Type B pancreatic cell (in vitro differentiated cells): ENCODE data around the gene GPM6B. TPM values are rescaled to one million over a fixed set of nuclear protein-coding genes. Genes with fewer than 3 reads are reported as not detected.

Experiments used
- DNase-seq: peaks from one replicate; pipeline ENCODE4 v3.0.0; 2021; ENCODE audit warnings: mixed read lengths; ENCODE audit not compliant: unreplicated experiment; ENCODE audit errors: extremely low spot score
- H3K27ac Mint-ChIP-seq: 2 replicates; pipeline ENCODE4 v1.8.0; 2021; ENCODE audit warnings: mild to moderate bottlenecking, mixed read lengths
- H3K27me3 Mint-ChIP-seq: 2 replicates; pipeline ENCODE4 v1.8.0; 2021; ENCODE audit warnings: mixed read lengths
- H3K36me3 Mint-ChIP-seq: 2 replicates; pipeline ENCODE4 v1.8.0; 2021; ENCODE audit warnings: mixed read lengths
- H3K4me1 Mint-ChIP-seq: one replicate; pipeline ENCODE4 v1.8.0; 2021; ENCODE audit warnings: mixed read lengths; ENCODE audit not compliant: unreplicated experiment
- H3K4me3 Mint-ChIP-seq: 2 replicates; pipeline ENCODE4 v1.8.0; 2021; ENCODE audit warnings: mild to moderate bottlenecking, mixed read lengths
- H3K9me3 Mint-ChIP-seq: 2 replicates; pipeline ENCODE4 v1.8.0; 2021; ENCODE audit warnings: mixed read lengths
- CTCF ChIP-seq: fragments of 200-600 bp; sonication (generic); conservative IDR thresholded peaks from 2 replicates; pipeline ENCODE4 v1.5.0; 2021; ENCODE audit warnings: antibody characterized with exemption, mild to moderate bottlenecking
- total RNA-seq: library from RNA; stranded (reverse); gene quantifications from 2 replicates; pipeline ENCODE4 v1.2.1, GENCODE V29; 2021; ENCODE audit warnings: low replicate concordance

Gene GPM6B
- total RNA-seq, 1 donor from 2014 or later: 17.3 TPM

DNA sequence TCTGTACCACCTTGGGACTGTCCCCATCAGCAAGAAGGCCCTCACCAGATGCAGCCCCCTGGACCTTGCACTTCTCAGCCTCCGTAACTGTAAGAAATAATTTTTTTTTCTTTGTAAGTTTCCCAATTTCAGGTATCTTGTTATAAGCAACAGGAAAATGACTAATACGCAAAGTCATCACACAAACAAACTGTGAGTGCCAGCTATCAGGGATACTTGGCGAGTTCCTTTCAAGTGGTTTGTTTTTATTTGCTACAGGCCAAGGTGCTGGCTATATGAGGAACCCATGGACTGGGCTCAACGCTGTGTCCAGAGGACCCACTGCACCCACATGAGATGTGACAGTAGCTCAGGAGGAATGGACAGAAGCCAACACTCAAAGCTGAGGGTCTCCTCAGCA lies 11.5 kb upstream of the GPM6B start:
- H3K9me3 Mint-ChIP-seq: no peaks in the 10 kb centered on the region
- no peak overlapping the region for H3K4me3 Mint-ChIP-seq
- DNase-seq: no peak
- no peak for TF ChIP-seq CTCF
- no peaks in the 10 kb centered on the region for H3K27me3 Mint-ChIP-seq
- no peaks in the 10 kb centered on the region for H3K36me3 Mint-ChIP-seq
- H3K4me1 Mint-ChIP-seq: no peaks in the 10 kb centered on the region
- H3K27ac Mint-ChIP-seq: no peak overlapping the region

DNA sequence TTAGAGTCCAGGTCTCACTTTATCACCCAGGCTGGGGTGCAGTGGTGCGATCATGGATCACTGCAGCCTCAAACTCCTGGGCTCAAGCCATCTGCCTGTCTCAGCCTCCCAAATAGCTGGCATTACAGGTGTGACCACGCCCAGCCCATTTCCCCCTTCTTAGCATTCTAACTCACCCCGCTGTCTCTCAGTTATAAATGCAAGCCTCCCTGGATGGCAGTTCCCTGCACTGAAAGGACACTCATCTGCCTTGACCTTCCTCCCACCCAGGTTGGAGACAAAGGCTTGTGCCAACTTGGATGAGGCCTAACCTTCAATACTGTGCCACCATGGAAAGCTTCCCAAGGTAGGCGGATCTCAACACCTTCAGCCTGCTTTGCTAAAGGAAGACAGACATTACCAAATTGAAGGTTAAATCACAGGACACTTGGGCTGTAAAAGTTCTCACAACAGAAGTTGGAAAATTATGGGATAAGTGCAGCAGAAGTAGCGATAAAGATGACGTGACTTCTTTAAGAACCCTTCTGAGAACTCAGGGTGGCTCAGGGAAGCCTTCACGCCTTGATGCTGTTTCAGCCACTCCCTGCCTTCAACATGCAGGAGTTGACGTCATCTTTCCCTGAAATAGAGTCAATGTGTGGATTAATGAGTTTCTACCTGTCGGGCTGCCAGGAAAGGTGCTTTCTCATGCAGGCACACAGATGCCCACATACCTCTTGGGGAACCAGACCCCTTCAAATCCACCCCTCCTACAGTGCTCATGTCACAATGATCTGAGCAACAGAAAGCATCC lies 10.6 kb upstream of the GPM6B start:
- no peaks in the 10 kb centered on the region for H3K36me3 Mint-ChIP-seq
- TF ChIP-seq CTCF: no peak
- no peaks in the 10 kb centered on the region for H3K27me3 Mint-ChIP-seq
- H3K4me3 Mint-ChIP-seq: no peak overlapping the region
- DNase-seq: no peak
- H3K9me3 Mint-ChIP-seq: no peaks in the 10 kb centered on the region
- H3K27ac Mint-ChIP-seq: no peak overlapping the region
- no peaks in the 10 kb centered on the region for H3K4me1 Mint-ChIP-seq

GRCh38 chrX:13826770-13827169 lies 9.9 kb upstream of the GPM6B start:
- H3K4me3 Mint-ChIP-seq: no peak overlapping the region
- H3K36me3 Mint-ChIP-seq: no peaks in the 10 kb centered on the region
- H3K4me1 Mint-ChIP-seq: no peaks in the 10 kb centered on the region
- H3K27ac Mint-ChIP-seq: no peak overlapping the region
- no peaks in the 10 kb centered on the region for H3K9me3 Mint-ChIP-seq
- no peak for TF ChIP-seq CTCF
- no peaks in the 10 kb centered on the region for H3K27me3 Mint-ChIP-seq
- no peak for DNase-seq

DNA sequence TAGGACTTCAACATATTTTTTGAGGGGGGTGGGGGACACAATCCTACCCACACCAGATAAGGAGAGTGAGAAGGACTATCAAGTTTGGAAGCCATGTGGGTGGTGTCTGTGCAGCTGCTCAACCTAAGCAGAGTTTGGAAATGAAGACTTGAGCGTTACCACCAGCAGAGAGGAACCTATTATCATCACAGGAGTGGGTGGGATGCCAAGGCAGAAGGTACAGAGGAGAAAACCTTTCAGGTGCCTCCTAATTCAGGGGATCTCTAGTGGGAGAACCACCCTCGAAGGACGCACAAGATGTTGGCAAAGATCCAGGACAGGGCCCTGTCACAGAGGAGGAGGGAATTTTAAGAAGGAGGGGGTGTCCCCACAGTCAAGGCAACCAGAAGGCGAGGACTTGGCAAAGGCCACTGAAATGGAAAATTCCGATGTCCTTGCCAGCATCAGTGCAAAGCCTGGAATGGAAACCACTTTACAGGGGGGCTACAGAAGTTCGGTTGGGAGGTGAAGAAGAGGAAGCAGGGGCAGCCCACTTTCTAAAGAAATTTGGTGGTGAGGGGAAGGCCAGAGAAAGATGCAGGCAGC lies 8.4 kb upstream of the GPM6B start:
- no peaks in the 10 kb centered on the region for H3K4me1 Mint-ChIP-seq

GRCh38 chrX:13824746-13825145 lies 7.9 kb upstream of the GPM6B start:
- H3K27ac Mint-ChIP-seq: no peak overlapping the region
- peaks cover 5% of the 10 kb centered on the region for H3K9me3 Mint-ChIP-seq

More for the DNA sequence above, 8.4 kb upstream of the GPM6B start:
- no peak overlapping the region for H3K4me3 Mint-ChIP-seq
- H3K27me3 Mint-ChIP-seq: no peaks in the 10 kb centered on the region
- no peak for DNase-seq
- H3K9me3 Mint-ChIP-seq: no peaks in the 10 kb centered on the region
- H3K36me3 Mint-ChIP-seq: no peaks in the 10 kb centered on the region
- H3K27ac Mint-ChIP-seq: no peak overlapping the region
- no peak for TF ChIP-seq CTCF

More at GRCh38 chrX:13824746-13825145, 7.9 kb upstream of the GPM6B start:
- Mint-ChIP-seq H3K4me1 (no peaks in the 10 kb centered on the region), H3K27me3 (no peaks in the 10 kb centered on the region), H3K36me3 (no peaks in the 10 kb centered on the region), H3K4me3 (no peak overlapping the region)
- no peak for TF ChIP-seq CTCF
- DNase-seq: no peak
